CD4-positive, alpha-beta T cell treated with Interleukin-6 at 100 ng/mL for 8 hours (primary cell): ENCODE results near the gene SCP2D1.
"Not testable (repeated sequence)": the region's sequence is repeated elsewhere in the genome, so short reads cannot be mapped to it uniquely, and the experiment has no call there.

ENCODE experiments used
- DNase-seq: peaks from one replicate; pipeline ENCODE4 v3.0.0-alpha.2; 2020; ENCODE audit warnings: mixed read lengths, low spot score

SCP2D1 gene

DNA sequence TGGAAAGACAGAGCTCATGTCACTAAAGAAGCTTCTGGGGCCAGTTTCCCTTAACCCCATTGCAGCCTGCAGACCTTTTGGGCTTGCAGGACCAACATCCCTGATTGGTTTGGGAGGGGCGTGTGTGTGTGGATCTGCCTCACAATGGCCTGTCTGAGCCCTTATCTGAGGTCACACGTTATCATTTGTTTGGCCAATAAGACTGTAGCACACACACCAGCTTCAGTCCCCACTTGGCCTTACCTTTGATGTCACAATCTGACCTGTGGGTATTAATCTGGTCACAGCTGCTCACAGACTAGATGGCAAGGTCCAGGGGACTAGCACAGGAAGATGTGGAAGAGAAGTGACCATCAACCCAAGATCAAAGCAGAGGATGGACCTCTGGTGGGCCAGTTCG is at the start of gene SCP2D1:
SCP2D1 (plus strand) TSS at position 301 of the 400 bp plus-strand sequence; CDS start at position 334, 33 bp downstream.
- no peak for DNase-seq

DNA sequence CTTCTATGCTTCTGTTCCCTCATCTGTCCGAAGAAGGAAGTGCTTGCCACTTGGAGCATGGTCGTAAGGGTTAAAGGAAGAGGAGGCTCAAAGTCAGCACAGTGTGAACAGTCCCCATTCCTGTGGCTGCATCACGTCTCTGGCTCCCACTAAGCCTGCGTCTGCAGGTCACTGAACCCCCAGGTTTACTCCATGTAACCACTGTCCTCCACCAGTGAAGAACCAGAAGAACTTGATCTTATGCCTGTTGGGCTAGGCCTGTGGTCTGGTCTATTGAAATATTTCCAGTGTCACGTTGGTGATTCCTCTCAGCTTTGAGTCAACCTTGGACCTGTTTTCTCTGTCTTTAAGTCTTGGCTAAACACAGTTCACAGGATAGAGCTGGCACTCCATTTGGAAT is 45.9 kb upstream of the SCP2D1 start:
- no peak for DNase-seq

GRCh38 chr20:18773566-18773965 is 40.0 kb upstream of the SCP2D1 start:
- DNase-seq: no peak

GRCh38 chr20:18774207-18774606 is 39.4 kb upstream of the SCP2D1 start:
- no peak for DNase-seq

DNA sequence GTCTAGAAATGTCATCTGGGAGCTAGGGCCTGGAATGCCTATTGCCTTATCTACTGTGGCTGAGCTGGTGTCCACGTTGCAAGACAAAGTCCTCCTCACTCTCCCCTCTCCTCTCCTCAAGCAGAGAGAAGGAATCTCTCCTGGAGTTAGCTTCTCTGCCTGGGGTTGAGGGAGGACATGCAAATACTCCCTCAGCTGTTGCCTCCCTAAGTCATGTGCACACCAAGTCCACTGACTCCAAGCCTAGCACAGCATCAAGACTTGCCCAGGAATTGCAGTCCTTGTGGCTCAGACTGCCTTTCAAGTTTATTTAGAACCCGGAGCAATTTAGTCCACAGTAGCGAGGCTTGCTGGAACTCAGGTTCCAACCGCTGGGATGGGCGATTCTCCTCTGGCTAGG is 38.0 kb upstream of the SCP2D1 start:
- DNase-seq: no peak

GRCh38 chr20:18778690-18779392 is 34.7 kb upstream of the SCP2D1 start:
- no peak for DNase-seq

GRCh38 chr20:18780385-18781130 is 33.0 kb upstream of the SCP2D1 start:
- no peak for DNase-seq

DNA sequence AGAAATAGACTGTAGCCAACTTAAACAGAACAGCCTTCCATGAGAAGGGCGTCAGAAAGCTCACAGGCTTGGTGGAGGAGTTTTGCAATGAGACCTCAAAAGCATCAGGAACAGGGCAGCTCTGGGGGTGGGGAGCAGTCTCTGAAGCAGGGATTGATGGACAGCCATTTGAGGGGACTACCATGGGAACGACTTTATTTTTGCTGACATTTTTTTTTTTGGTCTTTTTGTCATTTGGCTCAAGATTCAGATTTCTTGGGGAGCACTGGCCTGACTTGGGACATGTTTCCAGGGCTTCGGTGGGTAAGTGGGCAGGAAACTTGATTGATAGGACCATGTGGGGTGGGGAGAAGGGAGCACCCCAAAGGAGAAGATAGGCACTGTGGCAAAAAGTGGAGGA is 32.1 kb upstream of the SCP2D1 start:
- DNase-seq: no peak

- no peak for DNase-seq
These were observed 30.1 kb upstream of the SCP2D1 start for GRCh38 chr20:18783385-18783959.

DNA sequence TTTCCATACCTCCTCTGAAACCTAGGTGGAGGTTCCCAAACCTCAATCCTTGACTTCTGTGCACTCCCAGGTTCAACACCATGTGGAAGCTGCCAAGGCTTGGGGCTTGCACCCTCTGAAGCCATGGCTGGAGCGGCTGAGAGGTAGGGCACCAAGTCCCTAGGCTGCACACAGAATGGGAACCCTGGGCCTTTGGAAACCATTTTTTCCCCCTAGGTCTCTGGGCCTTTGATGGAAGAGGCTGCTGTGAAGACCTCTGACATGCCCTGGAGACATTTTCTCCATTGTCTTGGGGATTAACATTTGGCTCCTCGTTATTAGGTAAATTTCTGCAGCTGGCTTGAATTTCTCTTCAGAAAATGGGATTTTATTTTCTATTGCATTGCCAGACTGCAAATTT is 26.5 kb upstream of the SCP2D1 start:
- DNase-seq: not testable (repeated sequence)

- DNase-seq: no peak
These were observed 25.6 kb upstream of the SCP2D1 start for GRCh38 chr20:18788021-18788420.

- no peak for DNase-seq
These were observed 22.8 kb upstream of the SCP2D1 start for GRCh38 chr20:18790787-18791186.

GRCh38 chr20:18793625-18794427 is 19.8 kb upstream of the SCP2D1 start:
- DNase-seq: peak; percentile 90

DNA sequence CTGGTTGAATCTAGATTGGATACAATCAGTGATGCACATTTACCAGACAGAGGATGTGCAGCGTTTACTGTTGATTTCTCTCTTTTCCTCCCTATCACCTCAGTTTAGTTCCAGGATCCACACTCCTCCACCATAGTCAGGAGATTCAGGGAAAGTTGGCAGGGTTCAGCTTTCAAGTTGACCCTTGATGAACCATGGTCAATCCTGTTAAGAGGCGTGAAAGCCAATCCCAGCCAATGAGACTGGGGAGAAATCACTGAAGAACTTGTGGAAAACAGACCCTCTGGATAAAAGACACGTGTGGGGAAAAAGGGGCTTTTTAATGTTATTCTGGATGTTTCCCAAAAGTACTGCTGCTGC is 19.2 kb upstream of the SCP2D1 start:
- DNase-seq: no peak

GRCh38 chr20:18795366-18795765 is 18.2 kb upstream of the SCP2D1 start:
- DNase-seq: no peak

- DNase-seq: no peak
These were observed 17.2 kb upstream of the SCP2D1 start for GRCh38 chr20:18796282-18796833.

DNA sequence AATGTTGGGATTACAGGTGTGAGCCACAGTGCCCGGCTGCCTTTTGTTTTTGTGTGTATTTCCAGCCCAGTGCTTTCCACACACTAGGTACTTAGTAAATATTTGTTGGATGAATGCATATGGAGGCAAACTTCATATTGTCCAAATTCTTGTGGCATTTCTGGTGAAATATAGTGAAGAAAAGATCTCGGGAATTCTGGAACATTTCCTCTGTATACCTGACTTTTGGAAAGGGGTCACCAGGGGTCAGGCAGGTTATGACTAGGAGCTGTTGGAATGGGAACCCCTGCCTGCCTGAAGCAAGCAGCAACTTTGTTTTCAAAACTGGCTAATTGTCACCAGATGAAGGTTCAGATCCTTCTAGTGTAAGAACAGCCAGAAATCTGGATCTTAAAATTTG is 12.1 kb upstream of the SCP2D1 start:
- no peak for DNase-seq

DNA sequence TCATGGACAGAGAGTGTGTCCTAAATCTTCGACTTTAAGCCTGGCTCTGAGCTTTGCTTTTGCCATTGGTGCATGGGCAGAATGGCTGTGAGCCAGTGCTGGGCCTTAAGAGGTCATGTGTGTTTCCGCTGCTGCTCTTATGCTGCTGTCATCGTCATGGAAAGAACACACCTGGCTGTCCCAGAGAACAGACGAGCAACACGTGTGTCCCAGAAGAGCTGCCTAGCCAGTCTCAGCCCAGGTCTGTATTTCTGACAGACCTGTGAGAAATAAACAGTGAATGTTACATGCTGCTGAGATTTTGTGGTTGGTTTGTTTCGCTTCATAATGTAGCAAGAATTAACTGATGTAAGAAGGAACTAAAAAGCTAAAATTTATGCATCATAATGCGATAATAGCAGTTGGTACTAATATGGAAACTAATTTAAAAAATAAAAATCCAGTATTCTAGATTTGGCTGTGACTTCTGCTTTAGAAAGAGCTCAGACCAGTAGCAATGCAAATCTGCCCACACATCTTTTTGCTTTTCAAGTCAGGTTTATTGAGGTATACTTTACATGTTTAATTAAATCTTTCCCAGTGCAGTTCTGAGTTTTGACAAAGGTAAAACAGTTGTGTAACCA is 11.5 kb upstream of the SCP2D1 start:
- DNase-seq: no peak

GRCh38 chr20:18805881-18806280 is 7.7 kb upstream of the SCP2D1 start:
- DNase-seq: no peak

DNA sequence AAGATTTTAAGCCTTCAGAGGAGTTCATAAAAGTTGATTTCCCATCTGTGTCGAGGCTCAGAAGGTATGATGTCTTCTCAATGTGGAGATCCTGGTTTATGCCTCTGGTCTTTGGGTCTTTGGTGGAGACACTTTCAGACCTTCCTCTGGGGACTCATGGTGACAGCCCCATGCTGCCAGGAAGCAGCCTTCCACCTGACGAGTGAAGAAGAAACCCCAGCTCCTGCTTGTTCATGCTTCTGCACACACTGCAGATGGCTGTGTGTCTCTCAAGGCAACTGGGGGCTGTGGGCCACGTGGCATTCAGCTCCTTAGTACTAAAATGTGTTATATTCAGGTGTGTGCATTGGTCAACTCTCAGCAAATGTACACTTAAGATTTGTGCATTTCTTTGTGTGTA is 4.9 kb upstream of the SCP2D1 start:
- DNase-seq: no peak

GRCh38 chr20:18811186-18811585 is 2.4 kb upstream of the SCP2D1 start:
- no peak for DNase-seq

GRCh38 chr20:18811904-18812303 is 1.7 kb upstream of the SCP2D1 start:
- DNase-seq: no peak
